VCaP (cell line): ENCODE data around the gene EIF4A3.

Source experiments
- H3K27ac ChIP-seq: fragments of 450-650 bp; 2 replicates; pipeline ENCODE4 v1.5.1; 2017
- CTCF ChIP-seq: fragments of 450-650 bp; conservative IDR thresholded peaks from 2 replicates; pipeline ENCODE4 v1.5.1; 2017; ENCODE audit warnings: mild to moderate bottlenecking, moderate library complexity

EIF4A3 gene

DNA sequence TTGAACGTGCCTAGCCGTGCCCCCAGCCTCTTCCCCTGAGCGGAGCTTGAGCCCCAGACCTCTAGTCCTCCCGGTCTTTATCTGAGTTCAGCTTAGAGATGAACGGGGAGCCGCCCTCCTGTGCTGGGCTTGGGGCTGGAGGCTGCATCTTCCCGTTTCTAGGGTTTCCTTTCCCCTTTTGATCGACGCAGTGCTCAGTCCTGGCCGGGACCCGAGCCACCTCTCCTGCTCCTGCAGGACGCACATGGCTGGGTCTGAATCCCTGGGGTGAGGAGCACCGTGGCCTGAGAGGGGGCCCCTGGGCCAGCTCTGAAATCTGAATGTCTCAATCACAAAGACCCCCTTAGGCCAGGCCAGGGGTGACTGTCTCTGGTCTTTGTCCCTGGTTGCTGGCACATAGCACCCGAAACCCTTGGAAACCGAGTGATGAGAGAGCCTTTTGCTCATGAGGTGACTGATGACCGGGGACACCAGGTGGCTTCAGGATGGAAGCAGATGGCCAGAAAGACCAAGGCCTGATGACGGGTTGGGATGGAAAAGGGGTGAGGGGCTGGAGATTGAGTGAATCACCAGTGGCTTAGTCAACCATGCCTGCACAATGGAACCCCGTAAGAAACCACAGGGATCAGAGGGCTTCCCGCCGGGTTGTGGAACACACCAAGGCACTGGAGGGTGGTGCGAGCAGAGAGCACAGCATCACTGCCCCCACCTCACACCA, 44.8 kb downstream of the EIF4A3 start:
- TF ChIP-seq CTCF: no peak

GRCh38 chr17:80101011-80101945, 45.6 kb downstream of the EIF4A3 start, which contains the start of gene GAA:
TSS of gene GAA (plus strand) at chr17:80101581. CDS start at chr17:80104587, 3,006 bp downstream.
- peak within 1 kb of the TSS; percentile 92 for H3K27ac ChIP-seq

More for the DNA sequence above, 44.8 kb downstream of the EIF4A3 start:
- H3K27ac ChIP-seq: peak overlapping the region; percentile 92

DNA sequence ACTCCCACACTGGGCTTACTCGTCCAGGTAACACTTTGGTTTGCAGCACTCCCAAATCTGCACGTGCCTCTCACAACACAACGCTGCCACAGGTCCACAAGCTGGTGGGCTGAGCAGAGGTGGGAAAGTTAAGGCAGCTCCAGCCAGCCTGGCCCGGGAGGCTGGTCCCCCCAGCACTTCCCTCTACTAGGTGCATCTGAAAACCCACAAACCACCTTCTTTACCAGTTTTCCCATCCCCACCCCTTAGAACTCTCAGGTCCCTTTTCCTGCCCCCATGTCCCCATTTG, 46.9 kb downstream of the EIF4A3 start:
- H3K27ac ChIP-seq: no peak overlapping the region
- no peak for TF ChIP-seq CTCF

More at GRCh38 chr17:80101011-80101945, 45.6 kb downstream of the EIF4A3 start, which contains the start of gene GAA:
- peak; percentile 96 for TF ChIP-seq CTCF

DNA sequence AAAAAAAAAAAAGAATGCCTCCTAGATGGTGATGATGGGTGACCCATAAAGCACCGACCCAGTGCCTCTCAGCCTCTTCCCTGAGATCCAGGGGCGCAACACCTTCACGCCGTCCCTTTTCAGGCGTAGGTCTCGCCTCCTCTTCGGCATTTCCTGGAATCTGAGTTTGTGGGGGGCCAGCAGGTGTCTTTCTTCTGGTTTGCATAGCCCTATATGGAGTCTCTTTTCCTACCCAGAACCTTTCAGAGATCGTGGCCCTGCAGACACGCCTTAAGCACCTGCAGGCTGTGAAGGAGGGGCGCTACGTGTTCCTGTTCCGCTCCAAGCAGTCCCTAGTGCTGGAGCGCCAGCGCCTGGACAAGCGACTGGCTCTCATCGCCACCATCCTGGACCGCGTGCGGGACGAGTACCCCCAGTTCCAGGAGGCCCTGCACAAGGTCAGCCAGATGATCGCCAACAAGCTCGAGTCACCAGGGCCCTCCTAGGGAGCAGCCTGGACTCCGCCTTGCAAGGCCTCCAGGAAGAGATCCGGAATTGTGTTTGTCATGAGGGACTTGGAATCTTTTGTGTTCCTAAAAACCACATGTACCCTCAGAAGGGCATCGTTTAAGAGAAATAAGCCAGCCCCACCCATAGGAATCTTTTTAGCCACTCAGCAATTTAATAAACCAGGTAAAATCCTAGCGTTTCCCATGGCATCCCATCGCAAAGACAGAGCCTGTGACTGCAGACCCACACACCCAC, 47.5 kb downstream of the EIF4A3 start:
- no peak overlapping the region for H3K27ac ChIP-seq
- TF ChIP-seq CTCF: no peak

- no peak overlapping the region for H3K27ac ChIP-seq
- TF ChIP-seq CTCF: no peak
Measured at GRCh38 chr17:80097844-80098691, 48.9 kb downstream of the EIF4A3 start.

GRCh38 chr17:80097127-80097621, 49.8 kb downstream of the EIF4A3 start:
- no peak overlapping the region for H3K27ac ChIP-seq
- TF ChIP-seq CTCF: no peak
